Measurements from ENCODE around the gene ZNF385D. TPM values are rescaled to one million over a fixed set of nuclear protein-coding genes. Genes with fewer than 3 reads are reported as not detected.

Gene ZNF385D
- total RNA-seq, 1 experiment from 2014 or later: 13.0 TPM

GRCh38 chr3:21621181-21621651 is 129.8 kb downstream of the ZNF385D start:
- in situ Hi-C loops (cut with HindIII; ENCODE audit: low pct_unique_long_range_greater_than_20kb, low sequenced_read_pairs): no loop called here
- Histone ChIP-seq H3K27me3 (ENCODE audit: control insufficient read depth, insufficient read depth, low read length) (no peaks in the 10 kb centered on the region), H3K4me1 (ENCODE audit: control insufficient read depth, insufficient read depth, low read length) (no peaks in the 10 kb centered on the region), H3K27ac (ENCODE audit: low read length) (no peak overlapping the region), H3K4me3 (ENCODE audit: low read depth in 2 of 2, low read length in 2 of 2) (no peak overlapping the region), H3K36me3 (ENCODE audit: control insufficient read depth, insufficient read depth, low read length) (no peaks in the 10 kb centered on the region), H3K9me3 (ENCODE audit: control insufficient read depth, insufficient read depth, low read depth, low read length) (no peaks in the 10 kb centered on the region)
- ChIA-PET POLR2A (no interaction called here), CTCF (no interaction called here)
- BruUV-seq (replicated peaks): no TSS peak
- DNase-seq (ENCODE audit: low read depth, low spot score): no peak
- intact Hi-C loops (cut with micrococcal nuclease; ENCODE audit: unreplicated experiment): no loop called here
- ATAC-seq: no peak
- TF ChIP-seq REST (IDR thresholded peaks at IDR 0.05; ENCODE audit: insufficient read depth in 1 of 2, low read depth in 2 of 2, low read length in 1 of 2) (no peak), SIN3A (IDR thresholded peaks at IDR 0.05; ENCODE audit: borderline replicate concordance, insufficient read depth, low read depth, low read length) (no peak), TCF7L2 (IDR thresholded peaks at IDR 0.05; ENCODE audit: low read depth, low read length) (no peak), CTCF (IDR thresholded peaks at IDR 0.05) (no peak), POLR2AphosphoS5 (IDR thresholded peaks at IDR 0.05; ENCODE audit: low read depth, low read length) (no peak)

- no peaks in the 10 kb centered on the region for H3K4me1 ChIP-seq (ENCODE audit: control insufficient read depth, insufficient read depth, low read length)
- in situ Hi-C loops (cut with HindIII; ENCODE audit: low pct_unique_long_range_greater_than_20kb, low sequenced_read_pairs): no loop called here
- no TSS peak for BruUV-seq (replicated peaks)
- POLR2A ChIA-PET: no interaction called here
- DNase-seq (ENCODE audit: low read depth, low spot score) (no peak), ATAC-seq (no peak)
- CTCF ChIA-PET: no interaction called here
- H3K27ac ChIP-seq (ENCODE audit: low read length): no peak overlapping the region
- TF ChIP-seq TCF7L2 (IDR thresholded peaks at IDR 0.05; ENCODE audit: low read depth, low read length) (no peak), SIN3A (IDR thresholded peaks at IDR 0.05; ENCODE audit: borderline replicate concordance, insufficient read depth, low read depth, low read length) (no peak), CTCF (IDR thresholded peaks at IDR 0.05) (no peak), POLR2AphosphoS5 (IDR thresholded peaks at IDR 0.05; ENCODE audit: low read depth, low read length) (no peak)
- H3K36me3 ChIP-seq (ENCODE audit: control insufficient read depth, insufficient read depth, low read length): no peaks in the 10 kb centered on the region
- H3K9me3 ChIP-seq (ENCODE audit: control insufficient read depth, insufficient read depth, low read depth, low read length): no peaks in the 10 kb centered on the region
- no peak overlapping the region for H3K4me3 ChIP-seq (ENCODE audit: low read depth in 2 of 2, low read length in 2 of 2)
- no peaks in the 10 kb centered on the region for H3K27me3 ChIP-seq (ENCODE audit: control insufficient read depth, insufficient read depth, low read length)
- intact Hi-C loops (cut with micrococcal nuclease; ENCODE audit: unreplicated experiment): no loop called here
Observed at GRCh38 chr3:21620511-21621155, 130.4 kb downstream of the ZNF385D start.
